Liver (tissue), 9 donors: ENCODE data around the gene TBC1D10A. TPM values are rescaled to one million over a fixed set of nuclear protein-coding genes. Genes with fewer than 3 reads are reported as not detected.

Source experiments
- DNase-seq: peaks from one replicate; pipeline ENCODE4 v3.0.0-alpha.2; 2017; ENCODE audit warnings: low spot score
- H3K27ac ChIP-seq, 2 donors: one replicate each; pipeline ENCODE4 v1.7.0; 2013; ENCODE audit warnings: inconsistent platforms in 2 of 2, low read length in 2 of 2, control low read depth in 1 of 2, low read depth in 1 of 2, mild to moderate bottlenecking in 1 of 2
- H3K27me3 ChIP-seq, 4 donors: one replicate each; pipeline versions ENCODE4 v1.6.1 to v1.7.0; 2013; ENCODE audit warnings: low read length in 3 of 4, inconsistent platforms in 1 of 4, mild to moderate bottlenecking in 1 of 4, moderate library complexity in 1 of 4; ENCODE audit not compliant: control insufficient read depth in 4 of 4, insufficient read depth in 4 of 4
- H3K36me3 ChIP-seq, 4 donors: one replicate each; pipeline versions ENCODE4 v1.6.1 to v1.7.0; 2013; ENCODE audit warnings: low read length in 3 of 4, mild to moderate bottlenecking in 3 of 4, low read depth in 1 of 4, moderate library complexity in 1 of 4; ENCODE audit not compliant: control insufficient read depth in 4 of 4, insufficient read depth in 3 of 4
- H3K4me1 ChIP-seq, 4 donors: one replicate each; pipeline versions ENCODE4 v1.6.1 to v1.7.0; 2013; ENCODE audit warnings: low read length in 3 of 4, mild to moderate bottlenecking in 3 of 4, moderate library complexity in 1 of 4; ENCODE audit not compliant: control insufficient read depth in 4 of 4, insufficient read depth in 4 of 4
- H3K4me3 ChIP-seq, 3 donors: one replicate each; pipeline versions ENCODE4 v1.6.1 to v1.7.0; 2013; ENCODE audit warnings: low read length in 3 of 3, control low read depth in 1 of 3, low read depth in 1 of 3, mild to moderate bottlenecking in 1 of 3
- H3K9ac ChIP-seq, 2 donors: one replicate each; pipeline ENCODE4 v1.7.0; 2013; ENCODE audit warnings: low read length in 2 of 2, mild to moderate bottlenecking in 2 of 2, moderate library complexity in 2 of 2, control low read depth in 1 of 2, low read depth in 1 of 2
- H3K9me3 ChIP-seq, 4 donors: one replicate each; pipeline versions ENCODE4 v1.6.1 to v1.7.0; 2013; ENCODE audit warnings: low read length in 3 of 4; ENCODE audit not compliant: control insufficient read depth in 4 of 4
- EGR1 ChIP-seq, 2 donors: IDR thresholded peaks; 2 replicates each; pipeline ENCODE4 v1.6.1; 2016 to 2018; ENCODE audit warnings: antibody characterized with exemption in 2 of 2, low read depth in 2 of 2
- FOXA1 ChIP-seq: IDR thresholded peaks from 2 replicates; pipeline ENCODE4 v1.6.1; 2016; ENCODE audit warnings: antibody characterized with exemption
- FOXA2 ChIP-seq: IDR thresholded peaks from 2 replicates; pipeline ENCODE4 v1.6.1; 2016; ENCODE audit warnings: antibody characterized with exemption
- GABPA ChIP-seq, 2 donors: IDR thresholded peaks in 1 of 2; conservative IDR thresholded peaks in 1 of 2; 2 replicates each; pipeline ENCODE4 v1.6.1; 2016; ENCODE audit warnings: antibody characterized with exemption in 2 of 2, mild to moderate bottlenecking in 1 of 2, moderate library complexity in 1 of 2
- HNF4A ChIP-seq, 2 donors: conservative IDR thresholded peaks; 2 replicates each; pipeline ENCODE4 v1.6.1; 2016; ENCODE audit warnings: antibody characterized with exemption in 2 of 2, mild to moderate bottlenecking in 2 of 2
- HNF4G ChIP-seq: IDR thresholded peaks from 2 replicates; pipeline ENCODE4 v1.6.1; 2016; ENCODE audit warnings: antibody characterized with exemption
- JUND ChIP-seq, 2 donors: IDR thresholded peaks; 2 replicates each; pipeline ENCODE4 v1.6.1; 2016; ENCODE audit warnings: antibody characterized with exemption in 2 of 2
- NR2F2 ChIP-seq: IDR thresholded peaks from 2 replicates; pipeline ENCODE4 v1.6.1; 2016; ENCODE audit warnings: antibody characterized with exemption
- RAD21 ChIP-seq, 2 donors: IDR thresholded peaks; 2 replicates each; pipeline ENCODE4 v1.6.1; 2016; ENCODE audit warnings: antibody characterized with exemption in 2 of 2, mild to moderate bottlenecking in 2 of 2
- RXRA ChIP-seq, 2 donors: IDR thresholded peaks; 2 replicates each; pipeline ENCODE4 v1.6.1; 2017 to 2018; ENCODE audit warnings: antibody characterized with exemption in 2 of 2, mild to moderate bottlenecking in 1 of 2
- SP1 ChIP-seq: IDR thresholded peaks from 2 replicates; pipeline ENCODE4 v1.6.1; 2018; ENCODE audit warnings: antibody characterized with exemption, mild to moderate bottlenecking
- TAF1 ChIP-seq: conservative IDR thresholded peaks from 2 replicates; pipeline ENCODE4 v1.6.1; 2016; ENCODE audit warnings: antibody characterized with exemption, mild to moderate bottlenecking
- YY1 ChIP-seq: IDR thresholded peaks from 2 replicates; pipeline ENCODE4 v1.6.1; 2016; ENCODE audit warnings: antibody characterized with exemption, mild to moderate bottlenecking
- WGBS: extraction: QIAGEN DNeasy Blood & Tissue Kit; methylation state at CpG from one replicate; pipeline ENCODE4 v1.1.7; 2013; 5-methylcytosine and 5-hydroxymethylcytosine counted together
- polyA plus RNA-seq, 2 donors: library from polyadenylated mRNA; stranded (reverse) in 1 of 2; unstranded in 1 of 2; fragments of 200-250 nt in 1 of 2; fragments of >200 nt in 1 of 2; fragmentation: Nextera tagmentation in 1 of 2; extraction: Ambion mirVana in 1 of 2; gene quantifications; one replicate each; pipeline versions ENCODE4 v1.2.1 to v1.2.3, GENCODE V29; 2013 to 2015
- total RNA-seq, 2 donors: library from RNA; depleted of rRNA; stranded (reverse); fragments of >200 nt; gene quantifications; one replicate each; pipeline ENCODE4 v1.2.3, GENCODE V29; 2014
- TF ChIP-seq, protein P1 (sequence below): fragments of 150-350 bp; IDR thresholded peaks from 2 replicates; pipeline ENCODE4 v1.5.1; 2017; ENCODE audit warnings: improper control_type of control experiment, low read depth, low read length; ENCODE audit not compliant: missing input control
- TF ChIP-seq, protein P2 (sequence below): IDR thresholded peaks from 2 replicates; pipeline ENCODE4 v1.6.1; 2016; ENCODE audit warnings: antibody characterized with exemption
- TF ChIP-seq, protein P3 (sequence below): IDR thresholded peaks from 2 replicates; pipeline ENCODE4 v1.6.1; 2016; ENCODE audit warnings: antibody characterized with exemption
- TF ChIP-seq, protein P4 (sequence below): IDR thresholded peaks from 2 replicates; pipeline ENCODE4 v1.6.1; 2016; ENCODE audit warnings: antibody characterized with exemption, mild to moderate bottlenecking
- TF ChIP-seq, protein P5 (sequence below): IDR thresholded peaks from 2 replicates; pipeline ENCODE4 v1.6.1; 2016; ENCODE audit warnings: antibody characterized with exemption
- donor health status: healthy.
- donor health status: healthy.
- donor health status: healthy.
- donor health status: healthy.
- donor health status: healthy.

TBC1D10A gene
- total and polyA plus RNA-seq, 4 donors, result 3.6 to 9.2 (median 8.2) TPM

DNA sequence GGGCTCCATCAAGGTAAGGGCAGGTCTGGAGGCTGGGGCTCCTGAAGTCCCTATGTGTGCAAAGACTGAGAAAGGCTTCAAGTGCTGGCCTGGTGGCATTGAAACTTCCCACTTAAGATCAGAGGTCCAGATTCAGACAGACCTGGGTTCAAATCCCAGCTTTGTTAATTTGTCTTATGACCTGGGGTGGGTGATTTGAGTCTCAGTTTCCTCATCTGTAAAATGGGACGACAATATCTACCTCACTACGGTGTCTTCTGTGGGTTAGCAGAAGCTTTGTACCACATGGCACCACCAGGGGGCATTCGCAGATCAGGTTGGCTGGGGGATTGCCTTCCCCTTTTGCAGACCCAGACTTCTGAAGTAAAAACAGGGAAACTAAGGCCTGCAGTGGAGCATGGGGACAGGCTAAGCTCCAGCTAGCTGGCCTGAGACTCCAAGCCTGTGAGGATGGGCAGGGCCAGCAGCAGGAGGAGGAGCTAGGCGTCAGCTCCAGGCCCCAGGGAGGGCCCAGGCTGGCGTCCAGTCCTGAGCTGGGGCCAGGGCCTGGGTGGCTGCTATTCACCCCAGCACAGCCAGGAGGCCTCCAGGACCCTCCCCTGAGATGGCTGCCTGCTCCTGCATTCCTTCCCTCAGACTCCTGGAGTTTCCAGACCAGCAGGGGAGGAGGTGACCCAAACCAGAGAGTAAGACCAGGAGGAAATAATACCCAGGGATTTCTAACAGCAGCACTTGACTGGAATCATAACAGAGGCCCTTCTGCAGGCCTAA is 38.9 kb downstream of the TBC1D10A start:
- DNase-seq, result peak; percentile 85
- Histone ChIP-seq H3K36me3 (peaks cover under 1 to 16% (median 3%) of the 10 kb centered on the region in 4 donors), H3K9me3 (no peaks in the 10 kb centered on the region), H3K27me3 (no peaks in the 10 kb centered on the region), H3K4me1 (peaks cover 8 to 44% (median 33%) of the 10 kb centered on the region in 4 donors), H3K27ac (no peak overlapping the region), H3K9ac (no peak overlapping the region), H3K4me3 (peak overlapping the region in 1 of 3 donors; percentile 73)
- WGBS, result 15% methylated on average over 5 of the region's 5 CpGs
- TF ChIP-seq, protein P1, sequence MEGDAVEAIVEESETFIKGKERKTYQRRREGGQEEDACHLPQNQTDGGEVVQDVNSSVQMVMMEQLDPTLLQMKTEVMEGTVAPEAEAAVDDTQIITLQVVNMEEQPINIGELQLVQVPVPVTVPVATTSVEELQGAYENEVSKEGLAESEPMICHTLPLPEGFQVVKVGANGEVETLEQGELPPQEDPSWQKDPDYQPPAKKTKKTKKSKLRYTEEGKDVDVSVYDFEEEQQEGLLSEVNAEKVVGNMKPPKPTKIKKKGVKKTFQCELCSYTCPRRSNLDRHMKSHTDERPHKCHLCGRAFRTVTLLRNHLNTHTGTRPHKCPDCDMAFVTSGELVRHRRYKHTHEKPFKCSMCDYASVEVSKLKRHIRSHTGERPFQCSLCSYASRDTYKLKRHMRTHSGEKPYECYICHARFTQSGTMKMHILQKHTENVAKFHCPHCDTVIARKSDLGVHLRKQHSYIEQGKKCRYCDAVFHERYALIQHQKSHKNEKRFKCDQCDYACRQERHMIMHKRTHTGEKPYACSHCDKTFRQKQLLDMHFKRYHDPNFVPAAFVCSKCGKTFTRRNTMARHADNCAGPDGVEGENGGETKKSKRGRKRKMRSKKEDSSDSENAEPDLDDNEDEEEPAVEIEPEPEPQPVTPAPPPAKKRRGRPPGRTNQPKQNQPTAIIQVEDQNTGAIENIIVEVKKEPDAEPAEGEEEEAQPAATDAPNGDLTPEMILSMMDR, result peak; percentile 54
- no peak for TF ChIP-seq FOXA2
- TF ChIP-seq YY1, result peak; percentile 55
- peak in 1 of 2 donors; percentile 5 for TF ChIP-seq RXRA (IDR thresholded peaks at IDR 0.05)
- TF ChIP-seq NR2F2, result peak; percentile 19
- TF ChIP-seq, protein P2, sequence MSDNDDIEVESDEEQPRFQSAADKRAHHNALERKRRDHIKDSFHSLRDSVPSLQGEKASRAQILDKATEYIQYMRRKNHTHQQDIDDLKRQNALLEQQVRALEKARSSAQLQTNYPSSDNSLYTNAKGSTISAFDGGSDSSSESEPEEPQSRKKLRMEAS, result no peak
- peak in 1 of 2 donors; percentile 13 for TF ChIP-seq HNF4A (conservative IDR thresholded peaks at IDR 0.05)
- no peak for TF ChIP-seq GABPA (IDR thresholded peaks at IDR 0.05 in 1 of 2, conservative IDR thresholded peaks at IDR 0.05 in 1 of 2)
- TF ChIP-seq RAD21 (IDR thresholded peaks at IDR 0.05), result peak; percentile 88 to 95

DNA sequence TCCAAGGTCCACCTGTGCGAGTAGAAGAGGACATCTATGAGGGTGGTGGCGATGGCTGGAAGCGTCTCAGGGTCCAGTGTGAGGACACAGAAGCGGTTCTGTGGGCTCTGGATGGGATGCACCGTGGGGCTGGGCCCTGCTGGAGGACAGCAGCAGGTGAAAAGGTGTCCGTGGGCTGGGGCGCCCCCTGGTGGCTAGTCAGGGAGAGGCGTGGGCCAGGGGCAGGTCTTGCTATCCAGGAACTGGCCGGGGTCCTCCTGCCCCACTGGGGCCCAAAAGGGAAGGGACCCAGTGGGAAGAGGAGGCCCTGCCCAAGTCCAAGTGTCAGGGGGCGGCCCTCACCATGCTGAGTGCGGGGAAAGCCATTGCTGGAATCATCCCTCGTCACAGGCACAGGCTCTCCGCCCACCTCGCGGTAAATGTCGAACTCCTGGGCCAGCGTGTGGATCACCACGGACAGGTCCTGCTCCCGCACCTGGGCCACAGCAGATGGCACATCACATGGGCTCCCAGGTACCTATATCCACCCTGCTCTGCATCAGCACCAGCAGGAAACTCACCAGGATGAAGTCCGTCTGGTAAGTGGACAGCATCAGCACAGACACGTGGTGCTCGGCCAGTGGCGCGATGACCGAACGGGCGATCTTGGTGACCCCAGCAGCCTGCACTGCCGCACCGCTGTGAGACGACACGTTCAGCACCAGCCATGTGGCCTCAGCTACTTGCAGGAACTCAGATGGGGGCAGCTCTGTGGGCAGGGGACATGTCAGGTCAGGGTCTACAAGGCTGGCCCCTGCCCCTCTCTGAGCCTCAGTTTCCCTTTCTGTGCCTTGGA is 39.7 kb downstream of the TBC1D10A start:
- H3K36me3 ChIP-seq, result peaks cover 0 to 8% (median 0%) of the 10 kb centered on the region in 4 donors
- H3K27ac ChIP-seq, result no peak overlapping the region
- 65% methylated on average over 31 of the region's 31 CpGs for WGBS

More for the DNA sequence above, 39.7 kb downstream of the TBC1D10A start:
- DNase-seq, result peak; percentile 93
- H3K9ac ChIP-seq, result no peak overlapping the region
- H3K4me1 ChIP-seq, result peaks cover 8 to 44% (median 33%) of the 10 kb centered on the region in 4 donors
- H3K27me3 ChIP-seq, result no peaks in the 10 kb centered on the region
- TF ChIP-seq SP1, result no peak
- no peak for TF ChIP-seq GABPA (IDR thresholded peaks at IDR 0.05 in 1 of 2, conservative IDR thresholded peaks at IDR 0.05 in 1 of 2)
- TF ChIP-seq, protein P2, result no peak
- TF ChIP-seq RAD21 (IDR thresholded peaks at IDR 0.05), result peak; percentile 81 to 88
- TF ChIP-seq TAF1, result no peak
- TF ChIP-seq RXRA (IDR thresholded peaks at IDR 0.05), result no peak
- no peak for TF ChIP-seq EGR1 (IDR thresholded peaks at IDR 0.05; ENCODE audit: low read depth in 2 of 2)
- no peak for TF ChIP-seq JUND (IDR thresholded peaks at IDR 0.05)
- no peak for TF ChIP-seq FOXA1
- TF ChIP-seq, protein P3, sequence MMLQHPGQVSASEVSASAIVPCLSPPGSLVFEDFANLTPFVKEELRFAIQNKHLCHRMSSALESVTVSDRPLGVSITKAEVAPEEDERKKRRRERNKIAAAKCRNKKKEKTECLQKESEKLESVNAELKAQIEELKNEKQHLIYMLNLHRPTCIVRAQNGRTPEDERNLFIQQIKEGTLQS, result no peak
- no peak for TF ChIP-seq NR2F2
- TF ChIP-seq, protein P1, result peak; percentile 81
- TF ChIP-seq YY1, result no peak
- TF ChIP-seq HNF4G, result no peak
- TF ChIP-seq, protein P4, sequence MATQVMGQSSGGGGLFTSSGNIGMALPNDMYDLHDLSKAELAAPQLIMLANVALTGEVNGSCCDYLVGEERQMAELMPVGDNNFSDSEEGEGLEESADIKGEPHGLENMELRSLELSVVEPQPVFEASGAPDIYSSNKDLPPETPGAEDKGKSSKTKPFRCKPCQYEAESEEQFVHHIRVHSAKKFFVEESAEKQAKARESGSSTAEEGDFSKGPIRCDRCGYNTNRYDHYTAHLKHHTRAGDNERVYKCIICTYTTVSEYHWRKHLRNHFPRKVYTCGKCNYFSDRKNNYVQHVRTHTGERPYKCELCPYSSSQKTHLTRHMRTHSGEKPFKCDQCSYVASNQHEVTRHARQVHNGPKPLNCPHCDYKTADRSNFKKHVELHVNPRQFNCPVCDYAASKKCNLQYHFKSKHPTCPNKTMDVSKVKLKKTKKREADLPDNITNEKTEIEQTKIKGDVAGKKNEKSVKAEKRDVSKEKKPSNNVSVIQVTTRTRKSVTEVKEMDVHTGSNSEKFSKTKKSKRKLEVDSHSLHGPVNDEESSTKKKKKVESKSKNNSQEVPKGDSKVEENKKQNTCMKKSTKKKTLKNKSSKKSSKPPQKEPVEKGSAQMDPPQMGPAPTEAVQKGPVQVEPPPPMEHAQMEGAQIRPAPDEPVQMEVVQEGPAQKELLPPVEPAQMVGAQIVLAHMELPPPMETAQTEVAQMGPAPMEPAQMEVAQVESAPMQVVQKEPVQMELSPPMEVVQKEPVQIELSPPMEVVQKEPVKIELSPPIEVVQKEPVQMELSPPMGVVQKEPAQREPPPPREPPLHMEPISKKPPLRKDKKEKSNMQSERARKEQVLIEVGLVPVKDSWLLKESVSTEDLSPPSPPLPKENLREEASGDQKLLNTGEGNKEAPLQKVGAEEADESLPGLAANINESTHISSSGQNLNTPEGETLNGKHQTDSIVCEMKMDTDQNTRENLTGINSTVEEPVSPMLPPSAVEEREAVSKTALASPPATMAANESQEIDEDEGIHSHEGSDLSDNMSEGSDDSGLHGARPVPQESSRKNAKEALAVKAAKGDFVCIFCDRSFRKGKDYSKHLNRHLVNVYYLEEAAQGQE, result no peak
- no peak for TF ChIP-seq FOXA2
- TF ChIP-seq, protein P5, sequence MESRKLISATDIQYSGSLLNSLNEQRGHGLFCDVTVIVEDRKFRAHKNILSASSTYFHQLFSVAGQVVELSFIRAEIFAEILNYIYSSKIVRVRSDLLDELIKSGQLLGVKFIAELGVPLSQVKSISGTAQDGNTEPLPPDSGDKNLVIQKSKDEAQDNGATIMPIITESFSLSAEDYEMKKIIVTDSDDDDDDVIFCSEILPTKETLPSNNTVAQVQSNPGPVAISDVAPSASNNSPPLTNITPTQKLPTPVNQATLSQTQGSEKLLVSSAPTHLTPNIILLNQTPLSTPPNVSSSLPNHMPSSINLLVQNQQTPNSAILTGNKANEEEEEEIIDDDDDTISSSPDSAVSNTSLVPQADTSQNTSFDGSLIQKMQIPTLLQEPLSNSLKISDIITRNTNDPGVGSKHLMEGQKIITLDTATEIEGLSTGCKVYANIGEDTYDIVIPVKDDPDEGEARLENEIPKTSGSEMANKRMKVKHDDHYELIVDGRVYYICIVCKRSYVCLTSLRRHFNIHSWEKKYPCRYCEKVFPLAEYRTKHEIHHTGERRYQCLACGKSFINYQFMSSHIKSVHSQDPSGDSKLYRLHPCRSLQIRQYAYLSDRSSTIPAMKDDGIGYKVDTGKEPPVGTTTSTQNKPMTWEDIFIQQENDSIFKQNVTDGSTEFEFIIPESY, result no peak
- H3K4me3 ChIP-seq, result no peak overlapping the region
- no peaks in the 10 kb centered on the region for H3K9me3 ChIP-seq
